NOMO-1 treated with dmso at 0.1 percent for 144 hours (cell line): ENCODE data around the gene ZNF471.

ENCODE experiments used
- DNase-seq: peaks from one replicate; lab custom pipeline; 2025; ENCODE audit not compliant: unreplicated experiment; lab: John Stamatoyannopoulos, UW

Gene ZNF471

DNA sequence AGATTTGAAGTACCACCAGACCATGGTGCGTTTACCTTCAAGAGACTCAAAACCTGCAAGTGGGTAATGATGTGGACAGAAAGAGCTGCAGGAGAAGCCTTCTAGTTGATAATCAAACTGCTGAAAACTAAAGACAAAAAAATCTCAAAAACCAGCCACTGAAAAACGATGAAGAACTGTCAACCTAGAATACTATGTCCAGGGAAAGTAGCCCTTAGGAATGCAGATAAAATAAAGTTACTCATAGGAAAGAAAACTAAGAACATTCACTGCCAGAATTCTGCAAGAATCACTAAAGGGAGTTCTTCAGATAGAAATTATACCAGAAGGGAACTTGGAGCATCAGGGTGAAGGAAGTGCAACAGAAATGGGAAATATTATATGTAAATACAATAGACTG is 64.9 kb downstream of the ZNF471 start:
- DNase-seq, result no peak

DNA sequence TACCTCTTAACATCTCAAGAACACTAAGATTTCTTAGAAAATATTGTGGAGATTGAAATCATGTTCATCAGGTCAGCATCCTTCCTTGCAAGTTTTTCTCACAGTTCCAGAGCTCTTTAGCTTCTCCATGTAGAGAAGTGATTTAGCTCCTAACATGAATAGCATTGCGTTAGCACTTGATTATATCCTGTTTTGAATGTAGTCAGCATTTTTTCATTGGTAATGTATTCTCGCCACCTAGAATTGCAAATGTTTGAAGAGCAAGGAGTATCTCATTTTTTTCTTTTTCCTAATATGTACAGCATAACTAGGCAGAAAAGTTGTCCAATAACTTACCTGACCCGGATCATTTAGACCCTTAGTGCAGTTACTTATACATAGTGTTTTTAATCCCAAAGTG is 66.3 kb downstream of the ZNF471 start:
- no peak for DNase-seq

DNA sequence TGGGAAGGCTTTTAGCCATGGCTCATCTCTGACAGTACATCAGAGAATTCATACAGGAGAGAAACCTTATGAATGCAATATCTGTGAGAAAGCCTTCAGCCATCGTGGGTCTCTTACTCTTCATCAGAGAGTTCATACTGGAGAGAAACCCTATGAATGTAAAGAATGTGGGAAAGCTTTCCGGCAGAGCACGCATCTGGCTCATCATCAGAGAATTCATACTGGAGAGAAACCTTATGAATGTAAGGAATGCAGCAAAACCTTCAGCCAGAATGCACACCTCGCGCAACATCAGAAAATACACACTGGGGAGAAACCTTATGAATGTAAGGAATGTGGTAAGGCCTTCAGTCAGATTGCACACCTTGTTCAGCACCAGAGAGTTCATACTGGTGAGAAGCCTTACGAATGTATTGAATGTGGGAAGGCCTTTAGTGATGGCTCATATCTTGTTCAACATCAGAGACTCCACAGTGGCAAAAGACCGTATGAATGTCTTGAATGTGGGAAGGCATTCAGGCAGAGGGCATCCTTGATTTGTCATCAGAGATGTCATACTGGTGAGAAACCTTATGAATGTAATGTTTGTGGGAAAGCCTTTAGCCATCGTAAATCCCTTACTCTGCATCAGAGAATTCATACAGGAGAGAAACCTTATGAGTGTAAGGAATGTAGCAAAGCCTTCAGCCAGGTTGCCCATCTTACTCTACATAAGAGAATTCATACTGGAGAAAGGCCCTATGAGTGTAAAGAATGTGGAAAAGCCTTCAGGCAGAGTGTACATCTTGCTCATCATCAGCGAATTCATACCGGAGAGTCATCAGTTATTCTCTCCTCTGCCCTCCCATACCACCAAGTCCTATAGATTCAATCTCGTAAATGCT is 70.3 kb downstream of the ZNF471 start:
- DNase-seq, result no peak
